ENCODE data around the gene LTK. TPM values are rescaled to one million over a fixed set of nuclear protein-coding genes. Genes with fewer than 3 reads are reported as not detected.

The LTK gene
- total and polyA plus RNA-seq, 2 of the 8 experiments (the other 6 are each of a cell fraction or from before 2014, with no cell fraction given): 0.05 to 0.19 TPM

GRCh38 chr15:41483115-41483514 lies 30.5 kb downstream of the LTK start:
- Histone ChIP-seq H4K20me1 (replicated peaks in 1 of 2; ENCODE audit: control insufficient read depth in 1 of 2, insufficient read depth in 2 of 2, low read length in 2 of 2) (peaks cover 0 to 3% of the 10 kb centered on the region in 2 experiments), H3K36me3 (ENCODE audit: control insufficient read depth in 2 of 4, insufficient read depth in 4 of 4, low read length in 3 of 4) (peaks cover 17 to 40% (median 26%) of the 10 kb centered on the region in 4 experiments), H3K23ac (ENCODE audit: insufficient read length) (no peak overlapping the region), H2AFZ (ENCODE audit: low read length) (no peak overlapping the region), H2BK12ac (ENCODE audit: low read depth, low read length) (no peak overlapping the region), H3K4ac (replicated peaks; ENCODE audit: insufficient read length, low read depth, low read length) (no peak overlapping the region), H3K9ac (replicated peaks in 1 of 4; ENCODE audit: extremely low read depth in 1 of 4, low read depth in 3 of 4, low read length in 3 of 4) (no peak overlapping the region), H2BK20ac (ENCODE audit: low read length) (no peak overlapping the region), H3K18ac (ENCODE audit: extremely low read depth, low read length) (no peak overlapping the region), H3K4me1 (replicated peaks in 1 of 4; ENCODE audit: control insufficient read depth in 3 of 4, insufficient read depth in 4 of 4, low read length in 3 of 4) (no peaks in the 10 kb centered on the region; a peak in 1 of 7 replicates), H2BK120ac (replicated peaks; ENCODE audit: low read depth, low read length) (no peak overlapping the region), H3K27ac (ENCODE audit: low read depth, low read length) (no peak overlapping the region), H2BK5ac (ENCODE audit: low read depth, low read length) (no peak overlapping the region), H3K23me2 (ENCODE audit: low read depth, low read length) (peaks cover 4% of the 10 kb centered on the region; the same call in 1 of the 2 replicates), H3K14ac (ENCODE audit: insufficient read length) (no peak overlapping the region), H2BK15ac (ENCODE audit: low read length) (no peak overlapping the region), H2AK5ac (ENCODE audit: low read depth, low read length) (no peak overlapping the region), H3K56ac (replicated peaks; ENCODE audit: insufficient read length, low read depth, low read length) (no peak overlapping the region), H4K8ac (ENCODE audit: extremely low read depth, insufficient read depth, low read length) (no peak overlapping the region), H3K4me3 (ENCODE audit: extremely low read depth in 1 of 4, insufficient read depth in 2 of 4, low read depth in 3 of 4, low read length in 4 of 4) (no peak overlapping the region), H3K9me3 (ENCODE audit: insufficient read depth in 2 of 2, low read depth in 1 of 2, low read length in 1 of 2) (no peaks in the 10 kb centered on the region), H4K91ac (replicated peaks; ENCODE audit: insufficient read length, low read length) (no peak overlapping the region), H3K79me1 (ENCODE audit: low read depth, low read length) (no peaks in the 10 kb centered on the region), H3K27me3 (replicated peaks in 1 of 4; ENCODE audit: control insufficient read depth in 3 of 4, extremely low read depth in 1 of 4, insufficient read depth in 3 of 4, low read length in 3 of 4) (no peaks in the 10 kb centered on the region; a peak in 2 of 7 replicates), H3K79me2 (ENCODE audit: control insufficient read depth in 1 of 2, insufficient read depth in 2 of 2, low read length in 2 of 2) (no peaks in the 10 kb centered on the region), H4K5ac (ENCODE audit: insufficient read length, low read depth, low read length) (no peak overlapping the region), H3K4me2 (ENCODE audit: insufficient read depth in 1 of 2, low read depth in 2 of 2, low read length in 2 of 2) (no peak overlapping the region)
- no peak for DNase-seq (ENCODE audit: low read depth in 1 of 2, low spot score in 2 of 2)
- POLR2A ChIA-PET (ENCODE audit: partially characterized antibody): interaction anchor here (0.8 to 1.8 kb wide), 3 partner anchors 10 to 98 kb away, joined by 3 to 6 read pairs (median 4); no protein-coding TSS in a partner anchor
- FAIRE-seq: no peak
- CTCF ChIA-PET (ENCODE audit: partially characterized antibody): interaction anchor here (2.6 to 5.1 kb wide), 2 partner anchors 17 kb away, joined by 15 to 30 read pairs; no protein-coding TSS in a partner anchor
- TF ChIP-seq JUND (IDR thresholded peaks at IDR 0.05; ENCODE audit: low read length): no peak
- TF ChIP-seq, protein P1, sequence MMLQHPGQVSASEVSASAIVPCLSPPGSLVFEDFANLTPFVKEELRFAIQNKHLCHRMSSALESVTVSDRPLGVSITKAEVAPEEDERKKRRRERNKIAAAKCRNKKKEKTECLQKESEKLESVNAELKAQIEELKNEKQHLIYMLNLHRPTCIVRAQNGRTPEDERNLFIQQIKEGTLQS (IDR thresholded peaks at IDR 0.05; ENCODE audit: insufficient read depth, low read depth, low read length): no peak
- no peak for TF ChIP-seq GABPA (IDR thresholded peaks at IDR 0.05; ENCODE audit: borderline replicate concordance, insufficient read depth, low read length)
- TF ChIP-seq EGR1 (IDR thresholded peaks at IDR 0.05; ENCODE audit: borderline replicate concordance, low read depth, low read length): no peak
- no peak for TF ChIP-seq ZNF274 (IDR thresholded peaks at IDR 0.05; ENCODE audit: borderline replicate concordance, extremely low read depth, low read length)
- no peak for TF ChIP-seq BRCA1 (IDR thresholded peaks at IDR 0.05; ENCODE audit: low read depth, low read length)
- no peak for TF ChIP-seq RNF2 (IDR thresholded peaks at IDR 0.05; ENCODE audit: borderline replicate concordance, low read depth, low read length, missing control alignments, poor library complexity, severe bottlenecking)
- TF ChIP-seq KDM1A (IDR thresholded peaks at IDR 0.05; ENCODE audit: borderline replicate concordance, low read length): no peak
- no peak for TF ChIP-seq KDM4A (IDR thresholded peaks at IDR 0.05; ENCODE audit: low read depth, low read length, severe bottlenecking)
- no peak for TF ChIP-seq CTCF (IDR thresholded peaks at IDR 0.05; ENCODE audit: control extremely low read depth in 1 of 3, insufficient read depth in 1 of 3, low read depth in 1 of 3, low read length in 3 of 3)
- TF ChIP-seq NRF1 (IDR thresholded peaks at IDR 0.05; ENCODE audit: low read depth, low read length): no peak

Data from H1 (cell line).